ENCODE measurements around the gene FAM13C.

The FAM13C gene

GRCh38 chr10:59312247-59312646, 50.1 kb downstream of the FAM13C start:
- DNase-seq: no peak

GRCh38 chr10:59311025-59311424, 51.3 kb downstream of the FAM13C start:
- DNase-seq: no peak

- no peak for DNase-seq
Measured at GRCh38 chr10:59310324-59310914, 51.9 kb downstream of the FAM13C start.

GRCh38 chr10:59304521-59305097, 57.7 kb downstream of the FAM13C start:
- no peak for DNase-seq

- no peak for DNase-seq
Measured at GRCh38 chr10:59303018-59303417, 59.3 kb downstream of the FAM13C start.

- no peak for DNase-seq
Measured at GRCh38 chr10:59302381-59302780, 60.0 kb downstream of the FAM13C start.

GRCh38 chr10:59301067-59301754, 61.1 kb downstream of the FAM13C start:
- no peak for DNase-seq

GRCh38 chr10:59300386-59300785, 62.0 kb downstream of the FAM13C start:
- DNase-seq: no peak

- DNase-seq: no peak
Measured at GRCh38 chr10:59299933-59300332, 62.4 kb downstream of the FAM13C start.

- no peak for DNase-seq
Measured at GRCh38 chr10:59290448-59290847, 71.9 kb downstream of the FAM13C start.

- no peak for DNase-seq
Measured at GRCh38 chr10:59289853-59290252, 72.5 kb downstream of the FAM13C start.

- DNase-seq: no peak
Measured at GRCh38 chr10:59287587-59288255, 74.6 kb downstream of the FAM13C start.

GRCh38 chr10:59285848-59286247, 76.5 kb downstream of the FAM13C start:
- DNase-seq: no peak

GRCh38 chr10:59285073-59285472, 77.3 kb downstream of the FAM13C start:
- no peak for DNase-seq

GRCh38 chr10:59284118-59284975, 78.0 kb downstream of the FAM13C start:
- DNase-seq: no peak

- DNase-seq: no peak
Measured at GRCh38 chr10:59283456-59284091, 78.8 kb downstream of the FAM13C start.

- peak; percentile 11 for DNase-seq
Measured at GRCh38 chr10:59281861-59282260, 80.5 kb downstream of the FAM13C start.

GRCh38 chr10:59279991-59280505, 82.3 kb downstream of the FAM13C start:
- DNase-seq: no peak

GRCh38 chr10:59279476-59279875, 82.9 kb downstream of the FAM13C start:
- no peak for DNase-seq

GRCh38 chr10:59276919-59277318, 85.4 kb downstream of the FAM13C start:
- DNase-seq: peak; percentile 24

GRCh38 chr10:59276133-59276532, 86.2 kb downstream of the FAM13C start:
- no peak for DNase-seq

GRCh38 chr10:59273445-59273844, 88.9 kb downstream of the FAM13C start:
- no peak for DNase-seq
